Measurements from ENCODE around the gene POU2F1. TPM values are rescaled to one million over a fixed set of nuclear protein-coding genes. Genes with fewer than 3 reads are reported as not detected.

Gene POU2F1
- total RNA-seq, 6 donors from 2014 or later = 9.1 to 26.8 (median 15.6) TPM

- DNase-seq = peak in 1 of 2 donors; percentile 30
- TF ChIP-seq EP300 (IDR thresholded peaks at IDR 0.05) = no peak
- no peak for TF ChIP-seq POLR2A (IDR thresholded peaks at IDR 0.05)
- no peak for TF ChIP-seq CTCF (IDR thresholded peaks at IDR 0.05)
- TF ChIP-seq POLR2AphosphoS5 (IDR thresholded peaks at IDR 0.05) = no peak
- Histone ChIP-seq H3K9me3 (no peaks in the 10 kb centered on the region), H3K4me1 (peaks cover 6 to 27% (median 11%) of the 10 kb centered on the region in 4 donors), H3K27ac (no peak overlapping the region), H3K36me3 (no peaks in the 10 kb centered on the region), H3K4me3 (no peak overlapping the region), H3K27me3 (no peaks in the 10 kb centered on the region)
- no peak for ATAC-seq (ENCODE audit: low FRiP score in 2 of 2)
- WGBS, 2 donors = 81 to 84% methylated on average over 5 of the region's 5 CpGs
Measured at GRCh38 chr1:167289966-167290365, 69.3 kb downstream of the POU2F1 start.

GRCh38 chr1:167291539-167292185 lies 71.0 kb downstream of the POU2F1 start:
- H3K27me3 ChIP-seq = no peaks in the 10 kb centered on the region
- TF ChIP-seq CTCF (IDR thresholded peaks at IDR 0.05) (no peak), EP300 (IDR thresholded peaks at IDR 0.05) (no peak), POLR2A (IDR thresholded peaks at IDR 0.05) (no peak), POLR2AphosphoS5 (IDR thresholded peaks at IDR 0.05) (no peak)
- no peaks in the 10 kb centered on the region for H3K9me3 ChIP-seq
- H3K36me3 ChIP-seq = no peaks in the 10 kb centered on the region
- no peak overlapping the region for H3K4me3 ChIP-seq
- ATAC-seq (ENCODE audit: low FRiP score in 2 of 2) (no peak), DNase-seq (no peak)
- 47% methylated on average over 3 of the region's 3 CpGs for WGBS, 2 donors
- H3K4me1 ChIP-seq = peaks cover 9 to 24% (median 20%) of the 10 kb centered on the region in 4 donors
- no peak overlapping the region for H3K27ac ChIP-seq

GRCh38 chr1:167292216-167292615 lies 71.5 kb downstream of the POU2F1 start:
- ATAC-seq (ENCODE audit: low FRiP score in 2 of 2) (no peak), DNase-seq (no peak)
- no peak overlapping the region for H3K4me3 ChIP-seq
- H3K36me3 ChIP-seq = no peaks in the 10 kb centered on the region
- peaks cover 14 to 28% (median 23%) of the 10 kb centered on the region in 4 donors for H3K4me1 ChIP-seq
- no peak overlapping the region for H3K27ac ChIP-seq
- no peaks in the 10 kb centered on the region for H3K9me3 ChIP-seq
- TF ChIP-seq CTCF (IDR thresholded peaks at IDR 0.05) (no peak), POLR2AphosphoS5 (IDR thresholded peaks at IDR 0.05) (no peak), EP300 (IDR thresholded peaks at IDR 0.05) (no peak)
- no peaks in the 10 kb centered on the region for H3K27me3 ChIP-seq

- DNase-seq (no peak), ATAC-seq (ENCODE audit: low FRiP score in 2 of 2) (no peak)
- no peak overlapping the region for H3K27ac ChIP-seq
- no peak for TF ChIP-seq CTCF (IDR thresholded peaks at IDR 0.05)
- no peak for TF ChIP-seq EP300 (IDR thresholded peaks at IDR 0.05)
- no peak for TF ChIP-seq POLR2A (IDR thresholded peaks at IDR 0.05)
- TF ChIP-seq POLR2AphosphoS5 (IDR thresholded peaks at IDR 0.05) = no peak
- no peaks in the 10 kb centered on the region for H3K9me3 ChIP-seq
- H3K27me3 ChIP-seq = no peaks in the 10 kb centered on the region
- WGBS, 2 donors = 76 to 85% methylated on average over 4 of the region's 4 CpGs
- no peak overlapping the region for H3K4me3 ChIP-seq
- peaks cover 23 to 34% (median 32%) of the 10 kb centered on the region in 4 donors for H3K4me1 ChIP-seq
- no peaks in the 10 kb centered on the region for H3K36me3 ChIP-seq
Measured at GRCh38 chr1:167293057-167293456, 72.4 kb downstream of the POU2F1 start.

DNA sequence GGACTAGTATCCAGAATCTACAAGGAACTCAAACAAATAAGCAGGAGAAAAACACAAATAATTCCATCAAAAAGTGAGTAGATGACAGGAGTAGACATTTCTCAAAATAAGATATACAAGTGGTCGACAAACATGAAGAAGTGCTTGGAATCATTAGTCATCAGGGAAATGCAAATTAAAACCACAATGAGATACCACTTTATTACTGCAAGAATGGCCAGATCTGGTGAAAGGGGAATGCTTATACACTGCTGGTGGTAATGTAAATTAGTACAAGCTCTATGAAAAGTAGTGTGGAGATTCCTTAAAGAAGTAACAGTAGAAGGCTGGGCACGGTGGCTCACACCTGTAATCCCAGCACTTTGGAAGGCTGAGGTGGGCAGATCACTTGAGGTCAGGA lies 73.8 kb downstream of the POU2F1 start:
- ATAC-seq (ENCODE audit: low FRiP score in 2 of 2) (no peak), DNase-seq (no peak)
- no peak overlapping the region for H3K27ac ChIP-seq
- no peaks in the 10 kb centered on the region for H3K36me3 ChIP-seq
- peaks cover 33 to 42% (median 38%) of the 10 kb centered on the region in 4 donors for H3K4me1 ChIP-seq
- WGBS, 2 donors = 64 to 70% methylated on average over 2 of the region's 2 CpGs
- H3K9me3 ChIP-seq = no peaks in the 10 kb centered on the region
- no peak for TF ChIP-seq CTCF (IDR thresholded peaks at IDR 0.05)
- TF ChIP-seq POLR2A (IDR thresholded peaks at IDR 0.05) = no peak
- TF ChIP-seq EP300 (IDR thresholded peaks at IDR 0.05) = no peak
- no peak for TF ChIP-seq POLR2AphosphoS5 (IDR thresholded peaks at IDR 0.05)
- no peaks in the 10 kb centered on the region for H3K27me3 ChIP-seq
- H3K4me3 ChIP-seq = no peak overlapping the region

Data from upper lobe of left lung (tissue), 6 donors.